ENCODE measurements around the gene ALMS1.

- no peak for TF ChIP-seq CTCF (IDR thresholded peaks at IDR 0.05)
- no peak for TF ChIP-seq EP300 (IDR thresholded peaks at IDR 0.05)
- TF ChIP-seq POLR2A (IDR thresholded peaks at IDR 0.05) = no peak
These were observed 226.2 kb downstream of the ALMS1 start for GRCh38 chr2:73611867-73612266.
